Gastroesophageal sphincter (tissue), 4 donors: ENCODE measurements around the gene HMGB1. TPM values are rescaled to one million over a fixed set of nuclear protein-coding genes. Genes with fewer than 3 reads are reported as not detected.

ENCODE experiments used
- ATAC-seq: fragments of 150-250 bp; one replicate; pipeline ENCODE4 v1.9.1; 2016; ENCODE audit warnings: mild to moderate bottlenecking, moderate library complexity
- H3K27ac ChIP-seq, 4 donors: fragments of 200-600 bp; sonication (generic) in 3 of 4; 1 replicate in 3 of 4; 2 replicates in 1 of 4; pipeline ENCODE4 v1.5.1; 2016 to 2019
- H3K27me3 ChIP-seq: fragments of 200-600 bp; sonication (generic); one replicate; pipeline ENCODE4 v1.5.1; 2019
- H3K36me3 ChIP-seq, 2 donors: fragments of 200-600 bp; sonication (generic); one replicate each; pipeline ENCODE4 v1.5.1; 2019; ENCODE audit warnings: control low read depth in 1 of 2
- H3K4me1 ChIP-seq, 3 donors: fragments of 200-600 bp; sonication (generic); 1 replicate in 2 of 3; 2 replicates in 1 of 3; pipeline ENCODE4 v1.5.1; 2016 to 2019; ENCODE audit warnings: control low read depth in 2 of 3
- H3K4me3 ChIP-seq, 2 donors: fragments of 200-600 bp; sonication (generic); one replicate each; pipeline ENCODE4 v1.5.1; 2019; ENCODE audit warnings: mild to moderate bottlenecking in 1 of 2, moderate library complexity in 1 of 2
- H3K9me3 ChIP-seq, 3 donors: fragments of 200-600 bp; sonication (generic); one replicate each; pipeline ENCODE4 v1.5.1; 2017 to 2019; ENCODE audit warnings: control low read depth in 2 of 3
- EP300 ChIP-seq: sonication (generic); formaldehyde crosslinking; IDR thresholded peaks from one replicate; pipeline ENCODE4 v1.6.1; 2017; ENCODE audit warnings: antibody characterized with exemption, mild to moderate bottlenecking
- POLR2A ChIP-seq, 2 donors: fragments of 450-650 bp; IDR thresholded peaks; one replicate each; pipeline ENCODE4 v1.6.1; 2017; ENCODE audit warnings: antibody characterized with exemption in 2 of 2, mild to moderate bottlenecking in 2 of 2, moderate library complexity in 1 of 2
- POLR2AphosphoS5 ChIP-seq: sonication (generic); formaldehyde crosslinking; IDR thresholded peaks from one replicate; pipeline ENCODE4 v1.6.1; 2017; ENCODE audit warnings: antibody characterized with exemption
- WGBS, 2 donors: methylation state at CpG; one replicate each; pipeline ENCODE4 v1.1.5; 2018; ENCODE audit warnings: low coverage in 1 of 2; 5-methylcytosine and 5-hydroxymethylcytosine counted together
- total RNA-seq, 4 donors: library from RNA; depleted of rRNA; stranded (reverse); fragments of >200 nt; gene quantifications; one replicate each; pipeline ENCODE4 v1.1.0, GENCODE V29; 2016
- TF ChIP-seq, protein P1 (sequence below), 4 experiments: fragments of 200-600 bp in 2 of 4; fragments of 450-650 bp in 2 of 4; sonication (generic) in 1 of 4; IDR thresholded peaks; one replicate each; pipeline ENCODE4 v1.5.1; 2017 to 2019; ENCODE audit warnings: antibody characterized with exemption in 4 of 4, mild to moderate bottlenecking in 2 of 4, moderate library complexity in 2 of 4

Gene HMGB1
- total RNA-seq, result 100 to 1,000 TPM; 255 to 350 (median 337) TPM

DNA sequence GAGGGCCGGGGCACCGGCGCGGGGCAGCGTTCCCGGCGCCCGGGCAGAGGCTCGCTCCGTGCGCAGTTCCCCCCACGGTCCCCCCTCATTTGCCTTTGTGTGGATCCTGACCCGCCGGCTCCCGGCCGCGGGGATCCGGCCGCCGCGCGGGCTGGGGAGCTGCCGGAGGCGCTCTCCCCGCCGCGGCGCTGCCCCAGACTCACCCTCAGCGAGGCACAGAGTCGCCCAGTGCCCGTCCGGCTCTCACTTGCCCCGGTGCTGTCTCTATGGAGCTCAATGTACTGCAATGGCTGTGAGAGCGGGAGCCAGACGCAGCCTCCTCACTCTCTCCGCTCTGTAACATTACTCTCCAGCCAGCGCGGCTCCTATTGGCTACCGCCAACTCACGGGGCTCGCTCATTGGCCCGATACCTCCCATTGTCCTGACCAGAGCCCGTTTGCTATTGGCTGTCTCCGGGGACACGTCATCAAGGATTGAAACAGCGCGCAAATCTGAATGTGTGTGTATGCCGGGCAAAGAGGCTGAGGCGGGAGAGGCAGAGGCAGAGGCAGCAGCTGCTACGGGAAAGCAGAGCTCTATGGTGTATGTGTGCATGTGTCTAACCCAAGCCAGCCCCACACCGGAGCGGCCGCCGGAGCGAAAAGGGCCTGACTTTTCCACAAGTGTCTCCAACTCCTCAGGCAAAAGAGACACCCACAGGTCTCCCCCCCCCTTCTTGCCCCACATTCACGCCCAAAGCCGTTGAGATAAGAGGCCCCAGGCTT is at the start of gene HMGB1:
Gene HMGB1 (minus strand): TSS at position 344 of the 765 bp plus-strand sequence. CDS start 2,256 bp downstream, outside the sequence.
- peaks cover 11 to 32% (median 14%) of the 10 kb centered on the region in 3 donors for H3K4me1 ChIP-seq
- peak within 1 kb of the TSS; percentile 78 to 97 for H3K4me3 ChIP-seq
- TF ChIP-seq POLR2A (IDR thresholded peaks at IDR 0.05), result peak; percentile 98
- TF ChIP-seq EP300, result no peak
- TF ChIP-seq, protein P1, sequence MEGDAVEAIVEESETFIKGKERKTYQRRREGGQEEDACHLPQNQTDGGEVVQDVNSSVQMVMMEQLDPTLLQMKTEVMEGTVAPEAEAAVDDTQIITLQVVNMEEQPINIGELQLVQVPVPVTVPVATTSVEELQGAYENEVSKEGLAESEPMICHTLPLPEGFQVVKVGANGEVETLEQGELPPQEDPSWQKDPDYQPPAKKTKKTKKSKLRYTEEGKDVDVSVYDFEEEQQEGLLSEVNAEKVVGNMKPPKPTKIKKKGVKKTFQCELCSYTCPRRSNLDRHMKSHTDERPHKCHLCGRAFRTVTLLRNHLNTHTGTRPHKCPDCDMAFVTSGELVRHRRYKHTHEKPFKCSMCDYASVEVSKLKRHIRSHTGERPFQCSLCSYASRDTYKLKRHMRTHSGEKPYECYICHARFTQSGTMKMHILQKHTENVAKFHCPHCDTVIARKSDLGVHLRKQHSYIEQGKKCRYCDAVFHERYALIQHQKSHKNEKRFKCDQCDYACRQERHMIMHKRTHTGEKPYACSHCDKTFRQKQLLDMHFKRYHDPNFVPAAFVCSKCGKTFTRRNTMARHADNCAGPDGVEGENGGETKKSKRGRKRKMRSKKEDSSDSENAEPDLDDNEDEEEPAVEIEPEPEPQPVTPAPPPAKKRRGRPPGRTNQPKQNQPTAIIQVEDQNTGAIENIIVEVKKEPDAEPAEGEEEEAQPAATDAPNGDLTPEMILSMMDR (IDR thresholded peaks at IDR 0.05), result peak in 3 of 4 experiments; percentile 12 to 33 (median 26)
- peak; percentile 99 for TF ChIP-seq POLR2AphosphoS5
- H3K9me3 ChIP-seq, result no peaks in the 10 kb centered on the region
- peaks cover 0 to 15% of the 10 kb centered on the region in 2 donors for H3K36me3 ChIP-seq
- H3K27me3 ChIP-seq, result no peaks in the 10 kb centered on the region
- 0% methylated on average over 1 to 4 of the region's 57 CpGs for WGBS, 2 donors
- peak within 1 kb of the TSS; percentile 98 to 100 (median 100) for H3K27ac ChIP-seq
- peak; percentile 96 for ATAC-seq

DNA sequence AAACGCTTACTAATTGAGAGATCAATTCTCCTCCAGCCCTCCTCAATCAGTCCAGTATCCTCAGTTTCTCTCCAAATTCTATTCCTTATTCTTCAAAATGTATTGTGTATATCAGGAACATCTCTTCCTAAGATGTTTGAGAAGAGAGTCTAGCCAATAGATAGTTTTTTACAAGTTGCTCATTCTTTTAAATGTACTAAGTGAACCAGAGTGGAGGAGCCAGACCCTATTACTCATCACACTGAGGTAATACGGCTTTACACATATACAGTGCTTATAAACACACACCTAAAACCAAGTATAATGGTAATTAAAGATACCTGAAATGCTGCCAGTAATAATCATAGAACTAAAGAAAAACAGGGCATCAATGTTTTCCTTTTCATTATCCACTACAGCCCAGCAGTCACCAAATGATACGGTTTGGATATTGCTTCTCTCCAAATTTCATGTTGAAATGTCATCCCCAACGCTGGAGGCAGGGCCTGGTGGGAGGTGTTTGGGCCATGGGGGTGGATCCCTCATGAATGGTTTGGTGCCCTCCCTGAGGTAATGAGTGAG is 45.2 kb upstream of the HMGB1 start:
- Histone ChIP-seq H3K27ac (no peak overlapping the region), H3K36me3 (no peaks in the 10 kb centered on the region), H3K9me3 (no peaks in the 10 kb centered on the region), H3K4me3 (no peak overlapping the region), H3K27me3 (no peaks in the 10 kb centered on the region), H3K4me1 (no peaks in the 10 kb centered on the region)
- TF ChIP-seq, protein P1 (IDR thresholded peaks at IDR 0.05), result no peak
- TF ChIP-seq POLR2AphosphoS5 (no peak), POLR2A (IDR thresholded peaks at IDR 0.05) (no peak), EP300 (no peak)
- no peak for ATAC-seq
- 69 to 72% methylated on average over 4 of the region's 4 CpGs for WGBS, 2 donors

DNA sequence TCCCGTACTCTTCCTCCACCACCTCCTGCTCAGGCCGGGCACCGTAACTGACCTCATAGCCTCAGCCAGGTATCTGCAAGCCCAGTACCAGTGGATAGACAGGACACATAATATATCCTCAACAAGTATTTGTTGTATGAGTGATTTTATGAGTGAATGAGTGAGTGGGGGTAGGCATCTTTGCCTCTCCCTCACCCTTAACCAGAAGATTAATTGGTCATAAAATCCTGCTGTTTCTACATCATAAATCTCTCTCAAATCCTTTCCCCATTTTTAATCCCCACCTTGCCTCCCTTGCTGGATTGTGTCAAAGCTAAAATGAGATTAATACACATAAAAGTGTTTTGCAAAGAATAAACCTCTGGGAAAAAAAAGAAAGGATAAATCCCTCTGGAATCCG is 44.4 kb upstream of the HMGB1 start:
- Histone ChIP-seq H3K4me1 (no peaks in the 10 kb centered on the region), H3K9me3 (no peaks in the 10 kb centered on the region), H3K36me3 (no peaks in the 10 kb centered on the region), H3K4me3 (no peak overlapping the region), H3K27me3 (no peaks in the 10 kb centered on the region), H3K27ac (no peak overlapping the region)
- WGBS, 2 donors, result 53 to 70% methylated on average over 4 of the region's 4 CpGs
- TF ChIP-seq, protein P1 (IDR thresholded peaks at IDR 0.05), result no peak
- TF ChIP-seq POLR2A (IDR thresholded peaks at IDR 0.05), result no peak
- TF ChIP-seq EP300, result no peak
- TF ChIP-seq POLR2AphosphoS5, result no peak
- ATAC-seq, result no peak

DNA sequence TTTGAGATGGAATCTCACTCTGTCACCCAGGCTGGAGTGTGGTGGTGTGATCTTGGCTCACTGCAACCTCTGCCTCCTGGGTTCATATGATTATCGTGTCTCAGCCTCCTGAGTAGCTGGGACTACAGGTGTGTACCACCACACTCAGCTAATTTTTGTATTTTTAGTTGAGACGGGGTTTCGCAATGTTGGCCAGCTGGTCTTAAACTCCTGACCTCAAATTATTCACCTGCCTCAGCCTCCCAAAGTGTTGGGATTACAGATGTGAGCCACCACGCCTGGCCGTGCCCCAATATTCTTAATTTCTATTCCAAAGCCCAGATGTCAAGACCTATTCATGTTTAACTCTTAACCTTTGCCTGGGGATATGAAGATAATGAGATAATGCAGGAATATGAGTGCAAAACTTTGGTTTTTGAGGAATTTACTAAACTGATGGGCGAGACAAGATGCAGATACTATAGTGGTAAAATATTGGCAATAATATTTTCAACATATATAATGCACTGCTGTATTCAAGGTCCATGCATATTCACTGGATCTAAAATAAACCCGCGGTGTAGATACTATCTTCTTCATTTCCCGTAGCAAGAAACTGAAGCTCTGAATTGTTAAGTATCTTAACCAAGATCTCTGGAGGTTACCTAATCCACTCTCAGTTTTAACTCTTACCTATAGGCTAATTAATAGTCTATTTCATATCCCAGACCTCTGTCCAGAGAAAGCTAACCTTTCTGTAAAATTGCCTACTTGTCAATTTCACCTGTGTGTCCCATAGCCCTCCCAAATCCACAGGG is 43.7 kb upstream of the HMGB1 start:
- H3K27ac ChIP-seq, result no peak overlapping the region
- H3K9me3 ChIP-seq, result no peaks in the 10 kb centered on the region
- H3K36me3 ChIP-seq, result no peaks in the 10 kb centered on the region
- ATAC-seq, result no peak
- WGBS, 2 donors, result 88 to 96% methylated on average over 8 of the region's 9 CpGs
- no peaks in the 10 kb centered on the region for H3K27me3 ChIP-seq
- no peaks in the 10 kb centered on the region for H3K4me1 ChIP-seq
- H3K4me3 ChIP-seq, result no peak overlapping the region
- TF ChIP-seq, protein P1 (IDR thresholded peaks at IDR 0.05), result no peak
- no peak for TF ChIP-seq EP300
- no peak for TF ChIP-seq POLR2A (IDR thresholded peaks at IDR 0.05)
- no peak for TF ChIP-seq POLR2AphosphoS5
